ENCODE results near the gene USP35. TPM values are rescaled to one million over a fixed set of nuclear protein-coding genes. Genes with fewer than 3 reads are reported as not detected.
"Not testable (repeated sequence)": the region's sequence is repeated elsewhere in the genome, so short reads cannot be mapped to it uniquely, and the experiment has no call there.

Gene USP35
- total and polyA plus RNA-seq, 2 experiments from 2014 or later: 2.9 to 7.3 TPM

DNA sequence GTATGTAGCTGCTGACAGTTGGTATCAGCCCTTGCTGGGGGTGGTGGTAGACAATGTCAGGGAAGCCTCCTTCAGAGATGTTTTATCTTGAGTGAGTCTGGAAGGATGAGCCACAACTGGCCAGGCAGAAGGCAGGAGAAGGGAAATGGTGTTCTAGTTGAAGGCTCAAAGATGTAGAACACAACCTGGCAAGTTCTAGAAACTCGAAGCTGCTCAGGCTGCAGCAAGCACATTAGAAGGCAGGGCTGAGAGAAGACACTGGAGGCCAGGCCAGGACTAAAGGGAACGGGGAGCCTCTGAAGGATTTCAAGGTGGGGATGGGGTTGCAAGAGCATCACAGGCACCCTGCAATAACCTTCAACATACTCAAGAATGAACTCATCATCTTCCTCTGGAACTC lies 40.4 kb downstream of the USP35 start:
- Histone ChIP-seq H3K9me2 (replicated peaks; ENCODE audit: insufficient read depth) (no peaks in the 10 kb centered on the region), H2AFZ (no peak overlapping the region), H3K4me2 (no peak overlapping the region), H3K36me3 (replicated peaks; ENCODE audit: insufficient read depth, low read depth) (no peaks in the 10 kb centered on the region), H3K4me3 (no peak overlapping the region), H4K20me1 (ENCODE audit: insufficient read depth, poor library complexity, severe bottlenecking) (no peaks in the 10 kb centered on the region), H3K27me3 (no peaks in the 10 kb centered on the region), H3K9me3 (ENCODE audit: low read depth) (no peaks in the 10 kb centered on the region), H3K27ac (no peak overlapping the region), H3K4me1 (ENCODE audit: insufficient read depth) (no peaks in the 10 kb centered on the region), H3K79me2 (no peaks in the 10 kb centered on the region)
- TF ChIP-seq EZH2phosphoT487 (IDR thresholded peaks at IDR 0.05; ENCODE audit: low read depth, severe bottlenecking, unreplicated experiment): no peak
- TF ChIP-seq, protein P1, sequence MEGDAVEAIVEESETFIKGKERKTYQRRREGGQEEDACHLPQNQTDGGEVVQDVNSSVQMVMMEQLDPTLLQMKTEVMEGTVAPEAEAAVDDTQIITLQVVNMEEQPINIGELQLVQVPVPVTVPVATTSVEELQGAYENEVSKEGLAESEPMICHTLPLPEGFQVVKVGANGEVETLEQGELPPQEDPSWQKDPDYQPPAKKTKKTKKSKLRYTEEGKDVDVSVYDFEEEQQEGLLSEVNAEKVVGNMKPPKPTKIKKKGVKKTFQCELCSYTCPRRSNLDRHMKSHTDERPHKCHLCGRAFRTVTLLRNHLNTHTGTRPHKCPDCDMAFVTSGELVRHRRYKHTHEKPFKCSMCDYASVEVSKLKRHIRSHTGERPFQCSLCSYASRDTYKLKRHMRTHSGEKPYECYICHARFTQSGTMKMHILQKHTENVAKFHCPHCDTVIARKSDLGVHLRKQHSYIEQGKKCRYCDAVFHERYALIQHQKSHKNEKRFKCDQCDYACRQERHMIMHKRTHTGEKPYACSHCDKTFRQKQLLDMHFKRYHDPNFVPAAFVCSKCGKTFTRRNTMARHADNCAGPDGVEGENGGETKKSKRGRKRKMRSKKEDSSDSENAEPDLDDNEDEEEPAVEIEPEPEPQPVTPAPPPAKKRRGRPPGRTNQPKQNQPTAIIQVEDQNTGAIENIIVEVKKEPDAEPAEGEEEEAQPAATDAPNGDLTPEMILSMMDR (IDR thresholded peaks at IDR 0.05; ENCODE audit: poor library complexity): no peak
- no peak for TF ChIP-seq EZH2 (IDR thresholded peaks at IDR 0.05; ENCODE audit: borderline replicate concordance)
- no peak for DNase-seq (ENCODE audit: low spot score)
- 90% methylated on average over 2 of the region's 2 CpGs for WGBS (ENCODE audit: low lambda C conversion rate, missing lambda C conversion rate)

DNA sequence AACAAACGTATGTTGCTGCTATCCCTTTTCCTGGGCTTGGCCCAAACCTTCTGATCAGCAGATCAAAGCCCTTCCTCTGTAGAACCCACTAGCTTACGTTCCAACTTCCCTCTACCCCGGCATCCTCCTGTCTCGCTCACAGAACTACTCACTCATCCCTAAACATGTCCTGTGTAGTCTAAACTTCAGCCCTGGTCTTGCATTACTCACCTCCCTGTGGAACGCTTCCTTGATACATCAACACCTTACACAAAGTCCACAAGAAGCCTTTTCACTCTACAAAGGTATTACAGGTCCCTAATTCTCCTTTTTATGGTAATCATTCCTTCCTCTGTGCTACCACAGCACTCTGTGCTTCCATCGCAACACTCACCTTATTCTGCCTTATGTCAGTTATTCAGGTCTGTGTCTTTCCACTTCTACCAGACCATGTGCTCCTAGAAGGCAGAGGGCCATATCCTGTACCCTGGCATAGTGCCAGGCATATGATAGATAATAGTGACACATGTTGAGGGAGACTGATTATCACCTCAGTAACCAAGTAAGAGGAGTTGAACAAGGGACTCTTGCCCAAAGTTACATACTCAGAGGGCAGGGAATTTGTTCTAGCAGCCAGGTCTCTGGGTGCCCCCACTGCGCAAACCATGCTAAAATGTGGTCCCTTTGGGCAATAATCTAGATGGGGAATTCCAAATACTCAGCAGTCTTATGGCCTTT lies 41.6 kb downstream of the USP35 start:
- WGBS (ENCODE audit: low lambda C conversion rate, missing lambda C conversion rate): 93% methylated on average over 7 of the region's 7 CpGs
- Histone ChIP-seq H3K4me1 (ENCODE audit: insufficient read depth) (no peaks in the 10 kb centered on the region), H3K27ac (no peak overlapping the region), H3K4me3 (no peak overlapping the region), H3K9me2 (replicated peaks; ENCODE audit: insufficient read depth) (no peaks in the 10 kb centered on the region), H4K20me1 (ENCODE audit: insufficient read depth, poor library complexity, severe bottlenecking) (no peaks in the 10 kb centered on the region), H3K27me3 (no peaks in the 10 kb centered on the region), H3K36me3 (replicated peaks; ENCODE audit: insufficient read depth, low read depth) (no peaks in the 10 kb centered on the region), H3K4me2 (no peak overlapping the region), H2AFZ (no peak overlapping the region), H3K79me2 (no peaks in the 10 kb centered on the region), H3K9me3 (ENCODE audit: low read depth) (no peaks in the 10 kb centered on the region)
- TF ChIP-seq EZH2 (IDR thresholded peaks at IDR 0.05; ENCODE audit: borderline replicate concordance): no peak
- TF ChIP-seq, protein P1 (IDR thresholded peaks at IDR 0.05; ENCODE audit: poor library complexity): no peak
- TF ChIP-seq EZH2phosphoT487 (IDR thresholded peaks at IDR 0.05; ENCODE audit: low read depth, severe bottlenecking, unreplicated experiment): no peak
- no peak for DNase-seq (ENCODE audit: low spot score)

DNA sequence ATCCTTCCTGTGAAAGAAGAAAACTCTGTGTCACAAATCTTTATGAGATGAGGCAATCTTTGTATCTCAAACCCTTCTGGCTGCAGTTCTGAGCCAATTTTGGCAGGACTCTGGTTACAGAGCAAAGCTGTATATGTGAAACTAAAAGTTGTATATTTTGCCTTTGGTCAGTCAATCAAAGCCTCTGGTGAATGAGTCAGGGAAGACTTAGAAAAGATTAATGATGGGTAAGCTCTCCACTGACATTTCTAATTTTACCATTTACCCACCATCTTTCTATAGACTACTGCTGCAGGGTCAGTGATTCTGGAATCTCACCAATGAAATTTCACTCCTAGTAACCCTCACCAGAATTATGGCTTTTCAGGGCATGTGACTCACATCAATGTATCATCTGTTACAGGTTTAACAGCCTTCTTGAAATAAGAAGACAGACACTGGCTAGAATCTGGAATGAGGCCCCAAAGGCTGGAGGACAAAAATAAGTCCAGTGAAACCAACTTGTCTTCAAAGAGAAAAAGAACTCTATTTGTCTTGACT lies 43.3 kb downstream of the USP35 start:
- Histone ChIP-seq H3K79me2 (no peaks in the 10 kb centered on the region), H3K9me2 (replicated peaks; ENCODE audit: insufficient read depth) (no peaks in the 10 kb centered on the region), H3K27me3 (no peaks in the 10 kb centered on the region), H3K4me2 (no peak overlapping the region), H3K4me3 (no peak overlapping the region), H3K27ac (no peak overlapping the region), H3K9me3 (ENCODE audit: low read depth) (no peaks in the 10 kb centered on the region), H2AFZ (no peak overlapping the region), H3K4me1 (ENCODE audit: insufficient read depth) (no peaks in the 10 kb centered on the region), H4K20me1 (ENCODE audit: insufficient read depth, poor library complexity, severe bottlenecking) (no peaks in the 10 kb centered on the region), H3K36me3 (replicated peaks; ENCODE audit: insufficient read depth, low read depth) (no peaks in the 10 kb centered on the region)
- no peak for TF ChIP-seq EZH2 (IDR thresholded peaks at IDR 0.05; ENCODE audit: borderline replicate concordance)
- no peak for TF ChIP-seq EZH2phosphoT487 (IDR thresholded peaks at IDR 0.05; ENCODE audit: low read depth, severe bottlenecking, unreplicated experiment)
- TF ChIP-seq, protein P1 (IDR thresholded peaks at IDR 0.05; ENCODE audit: poor library complexity): no peak
- no peak for DNase-seq (ENCODE audit: low spot score)

DNA sequence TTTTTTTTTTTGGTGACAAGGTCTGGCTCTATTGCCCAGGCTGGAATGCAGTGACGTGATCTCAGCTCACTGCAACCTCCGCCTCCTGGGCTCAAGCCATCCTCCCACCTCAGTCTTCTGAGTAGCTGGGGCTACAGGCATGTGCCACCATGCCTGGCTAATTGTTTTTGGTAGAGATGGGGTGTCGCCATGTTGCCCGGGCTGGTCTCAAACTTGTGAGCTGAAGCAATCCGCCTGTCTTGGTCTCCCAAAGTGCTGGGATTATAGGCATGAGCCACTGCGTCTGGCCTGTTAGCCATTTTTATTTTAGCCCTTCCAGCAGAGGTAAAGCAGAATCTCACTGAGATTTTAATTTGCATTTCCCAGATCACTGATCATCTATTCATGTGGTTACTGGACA lies 44.3 kb downstream of the USP35 start:
- WGBS (ENCODE audit: low lambda C conversion rate, missing lambda C conversion rate): 88% methylated on average over 6 of the region's 6 CpGs
- not testable (repeated sequence) for H3K9me2 ChIP-seq (replicated peaks; ENCODE audit: insufficient read depth); H3K79me2 ChIP-seq; H3K36me3 ChIP-seq (replicated peaks; ENCODE audit: insufficient read depth, low read depth); H4K20me1 ChIP-seq (ENCODE audit: insufficient read depth, poor library complexity, severe bottlenecking); H3K4me3 ChIP-seq; H3K4me2 ChIP-seq; H3K9me3 ChIP-seq (ENCODE audit: low read depth); H3K27ac ChIP-seq; DNase-seq (ENCODE audit: low spot score); H3K27me3 ChIP-seq; H2AFZ ChIP-seq; H3K4me1 ChIP-seq (ENCODE audit: insufficient read depth)

Measured in hepatocyte (in vitro differentiated cells).